Stimulated activated naive CD8-positive, alpha-beta T cell treated with anti-CD3 and anti-CD28 coated beads, Interleukin-15, amount 100 ng/mL, for 72 hours (primary cell): ENCODE measurements around the gene CYP1A2.
"Not testable (repeated sequence)": the region's sequence is repeated elsewhere in the genome, so short reads cannot be mapped to it uniquely, and the experiment has no call there.

Source experiments
- ATAC-seq: fragments of 150-1000 bp; cut with Tn5 transposase; 2 replicates; pipeline ENCODE4 v1.10.0; 2021; ENCODE audit warnings: mild to moderate bottlenecking, moderate library complexity
- DNase-seq, 2 donors: peaks; one replicate each; pipeline ENCODE4 v3.0.0; 2021 to 2022
- H3K27ac Mint-ChIP-seq, 2 donors: one replicate each; pipeline ENCODE4 v1.8.0; 2022; ENCODE audit warnings: mild to moderate bottlenecking in 2 of 2, mixed read lengths in 2 of 2, moderate library complexity in 2 of 2
- H3K27me3 Mint-ChIP-seq: one replicate; pipeline ENCODE4 v1.8.0; 2022; ENCODE audit warnings: mixed read lengths
- H3K4me1 Mint-ChIP-seq: one replicate; pipeline ENCODE4 v1.8.0; 2022; ENCODE audit warnings: mild to moderate bottlenecking, mixed read lengths
- H3K4me3 Mint-ChIP-seq, 2 donors: one replicate each; pipeline ENCODE4 v1.8.0; 2022; ENCODE audit warnings: mild to moderate bottlenecking in 2 of 2, mixed read lengths in 2 of 2, moderate library complexity in 1 of 2
- H3K9me3 Mint-ChIP-seq, 2 donors: one replicate each; pipeline ENCODE4 v1.8.0; 2022; ENCODE audit warnings: mixed read lengths in 2 of 2

The CYP1A2 gene

GRCh38 chr15:74728699-74729098 lies 19.9 kb upstream of the CYP1A2 start:
- H3K4me3 Mint-ChIP-seq, ATAC-seq, DNase-seq, H3K9me3 Mint-ChIP-seq, H3K27ac Mint-ChIP-seq: not testable (repeated sequence)
- H3K4me1 Mint-ChIP-seq: peaks cover 41% of the 10 kb centered on the region
- peaks cover 28% of the 10 kb centered on the region for H3K27me3 Mint-ChIP-seq

- Mint-ChIP-seq H3K27me3 (peaks cover 31% of the 10 kb centered on the region), H3K4me1 (peaks cover 34% of the 10 kb centered on the region)
- H3K27ac Mint-ChIP-seq, H3K9me3 Mint-ChIP-seq, H3K4me3 Mint-ChIP-seq, ATAC-seq, DNase-seq: not testable (repeated sequence)
Measured at GRCh38 chr15:74729372-74729771, 19.3 kb upstream of the CYP1A2 start.

- Mint-ChIP-seq H3K27ac (peak overlapping the region in 1 of 2 donors; percentile 78), H3K4me1 (peaks cover 22% of the 10 kb centered on the region), H3K27me3 (peaks cover 38% of the 10 kb centered on the region), H3K9me3 (no peaks in the 10 kb centered on the region), H3K4me3 (no peak overlapping the region)
- DNase-seq: no peak
- ATAC-seq: no peak
Measured at GRCh38 chr15:74730619-74731316, 17.9 kb upstream of the CYP1A2 start.

- no peak for ATAC-seq
- peaks cover 11 to 19% of the 10 kb centered on the region in 2 donors for H3K9me3 Mint-ChIP-seq
- no peak overlapping the region for H3K4me3 Mint-ChIP-seq
- H3K4me1 Mint-ChIP-seq: peaks cover 18% of the 10 kb centered on the region
- no peak overlapping the region for H3K27ac Mint-ChIP-seq
- DNase-seq: no peak
- peaks cover 36% of the 10 kb centered on the region for H3K27me3 Mint-ChIP-seq
Measured at GRCh38 chr15:74732846-74733245, 15.8 kb upstream of the CYP1A2 start.

GRCh38 chr15:74733269-74733668 lies 15.4 kb upstream of the CYP1A2 start:
- peaks cover 22% of the 10 kb centered on the region for H3K4me1 Mint-ChIP-seq
- peaks cover 16 to 23% of the 10 kb centered on the region in 2 donors for H3K9me3 Mint-ChIP-seq
- DNase-seq (no peak), ATAC-seq (no peak)
- H3K27ac Mint-ChIP-seq: no peak overlapping the region
- peaks cover 36% of the 10 kb centered on the region for H3K27me3 Mint-ChIP-seq
- H3K4me3 Mint-ChIP-seq: no peak overlapping the region

- H3K27ac Mint-ChIP-seq: no peak overlapping the region
- peaks cover 39% of the 10 kb centered on the region for H3K27me3 Mint-ChIP-seq
- no peak overlapping the region for H3K4me3 Mint-ChIP-seq
- DNase-seq: no peak
- no peak for ATAC-seq
- H3K4me1 Mint-ChIP-seq: peaks cover 24% of the 10 kb centered on the region
- H3K9me3 Mint-ChIP-seq: peaks cover 17 to 25% of the 10 kb centered on the region in 2 donors
Measured at GRCh38 chr15:74735305-74735704, 13.3 kb upstream of the CYP1A2 start.

GRCh38 chr15:74738239-74738638 lies 10.4 kb upstream of the CYP1A2 start:
- not testable (repeated sequence) for ATAC-seq, DNase-seq, H3K4me3 Mint-ChIP-seq
- Mint-ChIP-seq H3K27ac (peak overlapping the region in 1 of 2 donors; percentile 49), H3K9me3 (peaks cover 23 to 37% of the 10 kb centered on the region in 2 donors), H3K4me1 (peaks cover 15% of the 10 kb centered on the region), H3K27me3 (peaks cover 50% of the 10 kb centered on the region)

- peaks cover 17% of the 10 kb centered on the region for H3K4me1 Mint-ChIP-seq
- DNase-seq: no peak
- H3K27ac Mint-ChIP-seq: no peak overlapping the region
- no peak for ATAC-seq
- no peak overlapping the region for H3K4me3 Mint-ChIP-seq
- H3K27me3 Mint-ChIP-seq: peaks cover 28% of the 10 kb centered on the region
- H3K9me3 Mint-ChIP-seq: peaks cover 16 to 23% of the 10 kb centered on the region in 2 donors
Measured at GRCh38 chr15:74742422-74742821, 6.2 kb upstream of the CYP1A2 start.

GRCh38 chr15:74746389-74746788 lies 2.3 kb upstream of the CYP1A2 start:
- H3K27me3 Mint-ChIP-seq: peaks cover 14% of the 10 kb centered on the region
- no peak overlapping the region for H3K27ac Mint-ChIP-seq
- H3K9me3 Mint-ChIP-seq: peaks cover 6 to 12% of the 10 kb centered on the region in 2 donors
- ATAC-seq: no peak
- DNase-seq: no peak
- H3K4me3 Mint-ChIP-seq: no peak overlapping the region
- H3K4me1 Mint-ChIP-seq: peaks cover 7% of the 10 kb centered on the region

GRCh38 chr15:74749832-74750231 lies 1.2 kb downstream of the CYP1A2 start:
- Mint-ChIP-seq H3K4me1 (peaks cover 16% of the 10 kb centered on the region), H3K4me3 (no peak overlapping the region), H3K27ac (no peak overlapping the region), H3K9me3 (no peaks in the 10 kb centered on the region), H3K27me3 (no peaks in the 10 kb centered on the region)
- DNase-seq (no peak), ATAC-seq (no peak)

GRCh38 chr15:74750751-74751150 lies 2.1 kb downstream of the CYP1A2 start:
- Mint-ChIP-seq H3K27ac (no peak overlapping the region), H3K4me3 (no peak overlapping the region), H3K27me3 (no peaks in the 10 kb centered on the region), H3K9me3 (no peaks in the 10 kb centered on the region), H3K4me1 (peaks cover 16% of the 10 kb centered on the region)
- DNase-seq (no peak), ATAC-seq (no peak)

- no peaks in the 10 kb centered on the region for H3K27me3 Mint-ChIP-seq
- DNase-seq: no peak
- no peak overlapping the region for H3K4me3 Mint-ChIP-seq
- H3K27ac Mint-ChIP-seq: peak overlapping the region in 1 of 2 donors; percentile 19
- no peak for ATAC-seq
- peaks cover 9% of the 10 kb centered on the region for H3K4me1 Mint-ChIP-seq
- H3K9me3 Mint-ChIP-seq: no peaks in the 10 kb centered on the region
Measured at GRCh38 chr15:74752011-74752410, 3.4 kb downstream of the CYP1A2 start.

GRCh38 chr15:74752531-74752930 lies 3.9 kb downstream of the CYP1A2 start:
- Mint-ChIP-seq H3K4me3 (no peak overlapping the region), H3K27ac (peak overlapping the region in 1 of 2 donors; percentile 56)
- ATAC-seq: no peak

GRCh38 chr15:74754593-74755215 lies 6.1 kb downstream of the CYP1A2 start:
- no peak overlapping the region for H3K4me3 Mint-ChIP-seq
- no peaks in the 10 kb centered on the region for H3K9me3 Mint-ChIP-seq
- no peak for ATAC-seq
- no peak for DNase-seq
- no peak overlapping the region for H3K27ac Mint-ChIP-seq
- peaks cover 15% of the 10 kb centered on the region for H3K4me1 Mint-ChIP-seq
- no peaks in the 10 kb centered on the region for H3K27me3 Mint-ChIP-seq

More at GRCh38 chr15:74752531-74752930, 3.9 kb downstream of the CYP1A2 start:
- Mint-ChIP-seq H3K9me3 (no peaks in the 10 kb centered on the region), H3K27me3 (no peaks in the 10 kb centered on the region), H3K4me1 (peaks cover 9% of the 10 kb centered on the region)
- DNase-seq: no peak

GRCh38 chr15:74758736-74759135 lies 10.1 kb downstream of the CYP1A2 start:
- Mint-ChIP-seq H3K4me3 (no peak overlapping the region), H3K4me1 (peaks cover 37% of the 10 kb centered on the region), H3K27ac (no peak overlapping the region), H3K9me3 (no peaks in the 10 kb centered on the region), H3K27me3 (no peaks in the 10 kb centered on the region)
- DNase-seq (no peak), ATAC-seq (no peak)

- Mint-ChIP-seq H3K4me3 (peak overlapping the region; percentile 20 to 51), H3K4me1 (peaks cover 37% of the 10 kb centered on the region), H3K27me3 (no peaks in the 10 kb centered on the region)
Measured at GRCh38 chr15:74762791-74763150, 14.1 kb downstream of the CYP1A2 start.

More at GRCh38 chr15:74762791-74763150, 14.1 kb downstream of the CYP1A2 start:
- peak overlapping the region; percentile 93 to 97 for H3K27ac Mint-ChIP-seq
- ATAC-seq: peak; percentile 21
- no peaks in the 10 kb centered on the region for H3K9me3 Mint-ChIP-seq
- DNase-seq: no peak
